T-helper 17 cell (primary cell): ENCODE measurements around the gene RAB30. TPM values are rescaled to one million over a fixed set of nuclear protein-coding genes. Genes with fewer than 3 reads are reported as not detected.
A peak's percentile ranks its signal among the peaks of the same experiment; 100 is the strongest.

ENCODE experiments used
- ATAC-seq: fragments of 150-1000 bp; cut with Tn5 transposase; 2 replicates; pipeline ENCODE4 v1.10.0; 2021; ENCODE audit warnings: mild to moderate bottlenecking, moderate library complexity
- DNase-seq, 3 donors: peaks; one replicate each; pipeline versions ENCODE4 v3.0.0 to v3.0.0-alpha.2; 2020 to 2021
- H3K9me3 ChIP-seq: one replicate; pipeline ENCODE4 v1.7.0; 2013; ENCODE audit warnings: low read length, mild to moderate bottlenecking; ENCODE audit not compliant: control insufficient read depth, poor library complexity, severe bottlenecking
- H3K27ac Mint-ChIP-seq: one replicate; pipeline ENCODE4 v1.8.0; 2022; ENCODE audit warnings: mild to moderate bottlenecking, moderate library complexity, mixed read lengths
- H3K27me3 Mint-ChIP-seq: one replicate; pipeline ENCODE4 v1.8.0; 2022; ENCODE audit warnings: mixed read lengths
- H3K36me3 Mint-ChIP-seq: one replicate; pipeline ENCODE4 v1.8.0; 2022; ENCODE audit warnings: low read depth, mixed read lengths
- H3K4me1 Mint-ChIP-seq: one replicate; pipeline ENCODE4 v1.8.0; 2022; ENCODE audit warnings: mild to moderate bottlenecking, mixed read lengths
- H3K4me3 Mint-ChIP-seq: one replicate; pipeline ENCODE4 v1.8.0; 2022; ENCODE audit warnings: mild to moderate bottlenecking, moderate library complexity, mixed read lengths
- total RNA-seq, 4 donors: library from RNA in 2 of 4; stranded (reverse) in 2 of 4; gene quantifications; one replicate each; pipeline ENCODE4 v1.2.3 and lab custom pipeline; 2022 to 2026

RAB30 gene
- total RNA-seq, 2 donors from 2014 or later = 33.9 to 47.7 TPM

DNA sequence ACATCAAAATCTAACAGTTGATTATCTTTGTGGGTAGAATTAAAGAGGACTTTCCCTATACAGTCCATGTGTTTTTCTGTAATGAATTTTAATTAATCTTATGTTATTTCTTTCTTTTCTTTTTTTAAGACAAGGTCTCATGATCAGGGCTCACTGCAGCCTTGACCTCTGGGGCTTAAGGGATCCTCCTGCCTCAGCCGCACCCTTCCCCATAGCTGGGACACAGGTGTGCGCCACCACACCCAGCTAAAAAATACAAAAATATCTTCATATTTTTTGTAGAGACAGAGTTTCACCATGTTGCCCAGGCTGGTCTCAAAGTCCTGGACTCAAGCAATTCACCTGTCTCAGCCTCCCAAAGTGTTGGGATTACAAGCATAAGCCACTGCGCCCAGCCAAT, 7.7 kb downstream of the RAB30 start:
- no peak for DNase-seq
- ATAC-seq = no peak
- no peaks in the 10 kb centered on the region for H3K9me3 ChIP-seq
- Mint-ChIP-seq H3K27me3 (no peaks in the 10 kb centered on the region), H3K4me3 (no peak overlapping the region), H3K36me3 (peaks cover 6% of the 10 kb centered on the region), H3K27ac (peak overlapping the region; percentile 77), H3K4me1 (peaks cover 24% of the 10 kb centered on the region)

DNA sequence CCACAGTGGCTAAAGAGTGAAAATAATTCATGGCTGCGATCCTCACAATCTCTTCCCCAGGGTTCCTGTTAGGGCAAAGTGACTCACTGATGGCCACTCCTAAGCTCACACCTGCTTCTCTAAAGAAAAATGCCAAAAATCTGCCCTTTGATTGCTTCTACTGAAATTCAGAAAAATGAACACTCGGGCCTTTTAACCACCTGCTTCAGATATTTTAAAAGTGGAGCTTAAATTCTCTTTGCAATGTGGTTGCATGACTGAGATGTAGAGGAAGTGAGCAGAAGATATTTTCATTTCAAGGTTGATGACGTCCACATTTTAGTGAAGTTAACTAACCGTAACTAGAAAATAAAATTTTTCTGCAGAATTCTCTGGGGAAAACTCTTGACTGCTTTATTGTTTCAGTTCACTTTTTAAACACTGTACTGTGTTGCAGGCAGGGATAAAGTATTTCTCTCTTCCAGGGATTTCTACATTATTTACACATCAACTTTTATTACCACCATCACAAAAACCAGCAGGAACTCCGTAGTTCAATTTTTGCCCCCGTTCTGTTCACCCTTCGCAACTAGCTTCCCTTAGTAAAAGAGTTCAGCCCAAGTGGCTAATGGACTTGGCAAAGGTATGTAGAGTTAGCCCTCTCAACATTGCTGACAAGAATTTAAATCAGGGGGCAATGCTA, 8.5 kb downstream of the RAB30 start:
- no peaks in the 10 kb centered on the region for H3K9me3 ChIP-seq
- peak overlapping the region; percentile 46 for H3K27ac Mint-ChIP-seq
- DNase-seq (no peak), ATAC-seq (peak; percentile 77)
- peaks cover 17% of the 10 kb centered on the region for H3K4me1 Mint-ChIP-seq
- peaks cover 5% of the 10 kb centered on the region for H3K36me3 Mint-ChIP-seq
- peak overlapping the region; percentile 72 for H3K4me3 Mint-ChIP-seq
- no peaks in the 10 kb centered on the region for H3K27me3 Mint-ChIP-seq

DNA sequence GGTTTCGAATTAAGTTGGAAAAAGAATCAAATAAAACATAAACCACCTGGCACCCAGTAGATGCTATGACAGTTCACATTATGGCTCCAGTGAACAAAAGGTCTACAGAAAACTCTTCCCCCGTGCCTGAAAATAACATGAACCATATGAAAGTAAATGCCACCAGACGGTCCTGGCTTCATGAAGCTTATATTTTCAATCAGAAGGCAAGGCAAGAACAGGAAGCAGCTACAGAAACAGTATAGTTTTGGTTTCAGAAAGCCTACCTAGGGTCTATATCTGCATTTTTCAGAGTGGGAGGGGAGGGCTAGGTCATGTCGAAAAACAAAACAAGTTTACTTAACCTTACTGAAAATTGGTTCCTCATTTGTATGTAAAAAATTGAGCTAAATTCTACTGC, 9.8 kb downstream of the RAB30 start:
- no peaks in the 10 kb centered on the region for H3K27me3 Mint-ChIP-seq
- peaks cover 14% of the 10 kb centered on the region for H3K4me1 Mint-ChIP-seq
- H3K27ac Mint-ChIP-seq = peak overlapping the region; percentile 46
- peak overlapping the region; percentile 72 for H3K4me3 Mint-ChIP-seq
- ATAC-seq (peak; percentile 47), DNase-seq (no peak)
- H3K36me3 Mint-ChIP-seq = peaks cover 2% of the 10 kb centered on the region
- no peaks in the 10 kb centered on the region for H3K9me3 ChIP-seq

DNA sequence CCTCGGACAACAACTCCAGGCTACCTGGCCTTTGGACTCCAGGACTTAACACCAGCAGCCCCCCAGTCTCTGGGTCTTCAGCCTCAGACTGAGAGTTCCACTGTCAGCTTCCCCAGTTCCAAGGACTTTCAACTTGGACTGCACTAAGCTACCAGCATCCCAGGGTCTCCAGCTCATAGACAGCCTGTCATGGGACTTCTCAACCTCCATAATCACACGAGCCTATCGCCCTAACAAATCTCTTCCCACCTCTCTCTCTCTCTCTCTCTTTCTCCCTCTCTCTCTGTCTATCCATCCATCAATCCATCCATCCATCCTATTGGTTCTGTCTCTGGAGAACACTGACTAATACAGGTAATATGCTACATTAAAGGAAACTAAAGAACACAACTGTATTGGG, 10.7 kb downstream of the RAB30 start:
- DNase-seq (no peak), ATAC-seq (no peak)
- Mint-ChIP-seq H3K36me3 (peaks cover 2% of the 10 kb centered on the region), H3K4me1 (peaks cover 14% of the 10 kb centered on the region), H3K27me3 (no peaks in the 10 kb centered on the region), H3K27ac (peak overlapping the region; percentile 46), H3K4me3 (no peak overlapping the region)
- no peaks in the 10 kb centered on the region for H3K9me3 ChIP-seq

DNA sequence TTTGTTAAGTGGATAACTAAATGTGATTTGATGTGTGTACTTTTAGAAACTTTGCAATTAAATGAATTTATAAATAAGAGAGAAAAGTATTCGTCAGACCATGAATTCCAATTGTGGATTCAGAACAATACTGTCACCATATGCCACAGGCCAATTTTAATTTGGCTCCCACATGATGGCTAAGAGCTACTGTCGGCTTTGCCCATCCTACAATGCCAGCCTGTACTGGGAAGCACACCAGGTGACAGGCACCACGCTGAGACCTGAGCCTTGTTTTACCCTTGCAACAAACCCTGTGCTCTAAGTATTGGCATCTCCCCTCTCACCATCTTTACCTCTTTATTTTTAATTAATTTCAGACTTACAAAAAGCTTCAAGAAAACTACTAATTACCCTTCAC, 14.0 kb downstream of the RAB30 start:
- no peaks in the 10 kb centered on the region for H3K27me3 Mint-ChIP-seq
- H3K36me3 Mint-ChIP-seq = peaks cover 5% of the 10 kb centered on the region
- H3K4me1 Mint-ChIP-seq = peaks cover 20% of the 10 kb centered on the region
- H3K27ac Mint-ChIP-seq = peak overlapping the region; percentile 16
- no peaks in the 10 kb centered on the region for H3K9me3 ChIP-seq
- DNase-seq = no peak
- H3K4me3 Mint-ChIP-seq = no peak overlapping the region
- ATAC-seq = no peak

DNA sequence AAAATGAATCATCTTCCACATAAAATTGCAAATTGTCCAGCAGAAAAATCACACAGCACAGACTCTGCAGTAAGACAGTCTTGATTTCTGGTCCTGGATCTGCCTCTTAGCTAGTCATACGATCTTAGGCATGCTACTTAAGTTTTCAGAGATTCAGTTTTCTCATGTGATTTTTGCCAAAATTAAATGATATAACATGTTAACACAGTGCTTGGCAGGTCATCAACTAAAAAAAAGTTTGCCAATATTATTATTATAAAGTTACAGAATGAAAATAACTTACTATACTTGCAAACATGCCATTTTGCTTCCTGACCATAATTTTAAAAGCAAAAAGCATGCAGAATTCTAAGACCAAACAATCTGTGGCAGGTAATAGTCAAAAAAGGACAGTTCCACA, 15.1 kb downstream of the RAB30 start:
- ATAC-seq (no peak), DNase-seq (no peak)
- Mint-ChIP-seq H3K4me3 (no peak overlapping the region), H3K27me3 (no peaks in the 10 kb centered on the region), H3K4me1 (peaks cover 20% of the 10 kb centered on the region), H3K36me3 (peaks cover 5% of the 10 kb centered on the region), H3K27ac (no peak overlapping the region)
- no peaks in the 10 kb centered on the region for H3K9me3 ChIP-seq

DNA sequence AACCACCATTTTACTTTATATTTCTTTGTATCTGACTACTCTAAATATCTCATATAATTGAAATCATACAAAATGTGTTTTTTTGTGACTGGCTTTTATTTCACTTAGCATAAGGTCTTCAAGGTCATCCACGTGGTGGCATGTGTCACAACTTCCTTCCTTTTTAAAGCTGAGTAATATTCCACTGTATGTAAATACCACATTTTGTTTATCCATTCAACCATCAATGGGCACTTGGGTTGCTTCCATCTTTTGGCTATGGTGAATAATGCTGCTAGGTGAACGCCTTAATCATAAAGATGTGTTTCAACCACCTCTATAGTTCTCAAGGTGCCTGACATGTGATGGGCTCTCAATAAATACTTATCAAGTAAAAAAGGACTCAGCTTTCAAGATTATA, 15.5 kb downstream of the RAB30 start:
- Mint-ChIP-seq H3K27me3 (no peaks in the 10 kb centered on the region), H3K4me1 (peaks cover 20% of the 10 kb centered on the region), H3K4me3 (no peak overlapping the region), H3K27ac (no peak overlapping the region), H3K36me3 (peaks cover 5% of the 10 kb centered on the region)
- ATAC-seq (no peak), DNase-seq (no peak)
- H3K9me3 ChIP-seq = no peaks in the 10 kb centered on the region

DNA sequence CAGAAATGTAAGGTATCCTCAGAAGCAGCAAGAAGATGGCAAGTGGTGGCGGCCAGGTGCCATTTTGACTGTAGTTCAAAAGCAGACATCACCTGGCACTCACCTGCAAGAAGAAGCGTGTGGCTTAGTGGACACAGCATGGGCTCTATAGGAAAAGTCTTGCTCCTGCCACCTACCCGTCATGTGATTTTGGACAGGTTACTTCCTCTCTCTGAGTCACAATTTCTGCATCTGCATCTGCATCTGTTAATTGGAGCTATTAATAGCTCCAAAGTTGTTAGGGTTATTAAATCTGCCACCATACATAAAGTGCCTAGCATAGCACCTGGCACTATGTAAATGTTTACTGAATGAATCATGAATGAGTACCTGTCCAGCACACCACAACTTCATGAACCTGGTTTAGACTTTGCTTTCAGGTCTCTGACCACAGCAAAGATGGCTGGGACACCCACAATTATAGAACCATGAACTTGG, 16.8 kb downstream of the RAB30 start:
- H3K36me3 Mint-ChIP-seq = peaks cover 5% of the 10 kb centered on the region
- ATAC-seq (no peak), DNase-seq (no peak)
- no peak overlapping the region for H3K4me3 Mint-ChIP-seq
- H3K27me3 Mint-ChIP-seq = no peaks in the 10 kb centered on the region
- peaks cover 17% of the 10 kb centered on the region for H3K4me1 Mint-ChIP-seq
- H3K27ac Mint-ChIP-seq = peak overlapping the region; percentile 71
- H3K9me3 ChIP-seq = no peaks in the 10 kb centered on the region

DNA sequence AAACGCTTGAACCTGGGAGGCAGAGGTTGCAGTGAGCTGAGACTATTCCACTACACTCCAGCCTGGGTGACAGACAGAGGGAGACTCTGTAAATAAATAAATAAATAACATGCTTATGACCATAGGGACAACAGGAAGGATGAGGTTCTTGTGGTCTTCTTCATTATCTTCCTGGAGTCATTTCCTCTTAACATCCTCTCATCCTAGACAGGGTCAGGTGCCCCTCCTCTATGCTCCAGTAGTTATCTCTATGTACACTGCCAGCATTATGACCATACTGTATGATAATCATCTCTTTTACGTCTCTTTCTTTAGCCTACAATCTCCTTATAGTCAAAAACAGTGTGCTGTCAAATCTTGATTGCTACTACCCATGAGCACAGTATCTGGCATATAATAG, 17.7 kb downstream of the RAB30 start:
- no peaks in the 10 kb centered on the region for H3K9me3 ChIP-seq
- H3K4me3 Mint-ChIP-seq = no peak overlapping the region
- peak overlapping the region; percentile 71 for H3K27ac Mint-ChIP-seq
- peak; percentile 82 for ATAC-seq
- peaks cover 3% of the 10 kb centered on the region for H3K36me3 Mint-ChIP-seq
- no peak for DNase-seq
- no peaks in the 10 kb centered on the region for H3K27me3 Mint-ChIP-seq
- peaks cover 17% of the 10 kb centered on the region for H3K4me1 Mint-ChIP-seq

DNA sequence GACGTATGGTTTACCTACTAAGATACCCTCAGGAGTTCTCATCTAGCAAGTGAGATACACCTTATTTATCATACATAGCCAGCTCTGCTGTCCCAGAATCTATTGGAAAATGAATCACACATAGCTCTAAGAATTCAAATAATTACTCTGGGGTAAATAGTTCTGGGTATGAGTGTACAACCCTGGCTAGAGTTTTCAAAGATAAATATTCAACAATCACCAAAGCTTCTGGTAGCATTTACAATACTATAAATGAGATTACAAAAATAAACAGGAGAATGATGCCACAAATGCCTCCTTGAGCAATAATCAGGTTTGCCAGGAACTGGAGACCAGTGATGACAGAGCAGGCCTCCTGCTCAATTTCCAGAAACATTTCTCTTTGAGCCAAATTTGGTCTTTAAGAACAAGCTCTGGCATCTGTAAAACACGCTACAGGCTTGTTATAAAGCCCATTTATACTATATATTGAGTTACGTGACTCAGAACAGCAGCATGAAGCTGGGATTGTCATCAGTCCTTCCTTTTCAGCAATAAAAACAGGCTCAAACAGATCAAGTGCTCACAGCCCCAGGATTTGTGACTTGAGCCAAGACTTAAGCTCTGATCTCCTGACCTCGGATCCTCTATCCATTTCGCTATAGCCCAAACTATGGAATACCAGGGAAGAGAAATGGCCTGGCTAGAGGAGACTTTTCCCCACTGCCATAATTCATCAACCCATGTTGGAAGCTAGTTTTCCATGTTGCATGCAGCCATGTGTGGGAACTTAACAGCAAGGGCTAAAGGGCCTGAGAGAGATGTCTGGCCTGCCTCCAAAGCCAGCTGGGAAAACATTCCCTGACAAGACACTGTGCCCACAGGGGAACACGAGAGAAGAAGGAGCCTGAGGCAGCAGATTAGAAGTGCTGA, 19.7 kb downstream of the RAB30 start:
- H3K4me1 Mint-ChIP-seq = peaks cover 23% of the 10 kb centered on the region
- peaks cover 3% of the 10 kb centered on the region for H3K36me3 Mint-ChIP-seq
- ATAC-seq = no peak
- no peak overlapping the region for H3K4me3 Mint-ChIP-seq
- H3K27me3 Mint-ChIP-seq = no peaks in the 10 kb centered on the region
- no peak for DNase-seq
- no peak overlapping the region for H3K27ac Mint-ChIP-seq
- H3K9me3 ChIP-seq = no peaks in the 10 kb centered on the region

DNA sequence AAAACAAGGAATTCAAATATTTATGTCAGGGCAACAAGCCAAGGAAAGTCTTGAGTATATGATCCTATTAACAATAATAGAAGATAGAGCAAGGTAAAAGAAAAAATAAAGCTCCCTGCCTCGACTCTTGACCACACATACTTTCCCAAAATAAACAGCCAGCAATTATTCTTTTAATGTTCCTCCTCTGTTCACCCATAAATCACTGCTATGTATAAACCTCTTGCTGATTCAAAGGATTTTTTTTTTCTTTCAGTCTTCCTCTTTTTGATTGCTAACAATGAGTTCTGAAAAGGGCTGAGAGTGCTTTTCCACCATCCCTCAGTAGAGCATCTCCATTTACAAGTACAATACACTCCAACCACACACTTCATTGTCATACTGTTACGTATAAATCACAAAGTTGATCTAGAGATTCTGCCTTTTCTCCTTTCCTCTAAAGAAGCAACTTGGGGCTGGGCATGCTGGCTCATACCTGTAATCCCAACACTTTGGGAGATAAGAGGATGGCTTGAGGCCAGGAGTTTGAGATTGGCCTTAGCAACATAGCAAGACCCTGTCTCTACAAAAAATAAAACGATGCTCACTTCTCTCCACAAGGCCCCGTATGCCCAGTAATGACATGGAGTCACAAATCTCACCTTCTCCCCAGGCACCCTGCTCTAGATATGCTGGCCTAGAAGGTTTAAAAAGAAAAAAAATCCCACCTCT, 24.0 kb downstream of the RAB30 start:
- Mint-ChIP-seq H3K4me1 (peaks cover 9% of the 10 kb centered on the region), H3K27me3 (no peaks in the 10 kb centered on the region), H3K4me3 (no peak overlapping the region), H3K36me3 (no peaks in the 10 kb centered on the region), H3K27ac (peak overlapping the region; percentile 22)
- ATAC-seq (no peak), DNase-seq (no peak)
- H3K9me3 ChIP-seq = no peaks in the 10 kb centered on the region

DNA sequence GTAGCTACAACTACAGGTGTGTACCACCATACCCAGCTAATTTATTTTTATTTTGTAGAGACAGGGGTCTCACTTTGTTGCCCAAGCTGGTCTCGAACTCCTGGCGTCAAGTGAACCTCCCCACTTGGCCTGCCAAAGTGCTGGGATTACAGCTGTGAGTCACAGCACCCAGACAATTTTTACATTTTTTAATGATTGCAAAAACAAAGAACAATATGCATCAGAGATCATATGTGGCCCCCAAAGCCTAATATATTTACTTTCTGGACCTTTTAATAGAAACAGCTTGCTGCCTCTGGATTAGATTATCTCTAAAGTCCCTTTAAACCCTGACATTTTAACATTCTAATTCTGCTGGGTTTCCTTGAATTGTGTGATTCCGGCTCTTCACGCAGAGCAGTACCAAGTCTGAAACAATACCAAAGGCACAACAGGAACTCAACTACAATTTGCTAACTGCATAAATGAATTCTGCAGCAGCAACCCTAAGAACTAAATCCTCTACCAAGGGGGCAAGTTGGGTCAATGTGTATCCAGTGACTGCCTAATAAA, 25.0 kb downstream of the RAB30 start:
- no peaks in the 10 kb centered on the region for H3K9me3 ChIP-seq
- H3K27me3 Mint-ChIP-seq = no peaks in the 10 kb centered on the region
- no peaks in the 10 kb centered on the region for H3K36me3 Mint-ChIP-seq
- H3K4me1 Mint-ChIP-seq = peaks cover 9% of the 10 kb centered on the region
- DNase-seq (no peak), ATAC-seq (no peak)
- H3K27ac Mint-ChIP-seq = no peak overlapping the region
- H3K4me3 Mint-ChIP-seq = no peak overlapping the region
